Fibroblast of villous mesenchyme (primary cell): Measurements from ENCODE around the gene GALNTL6. TPM values are rescaled to one million over a fixed set of nuclear protein-coding genes. Genes with fewer than 3 reads are reported as not detected.

ENCODE experiments used
- DNase-seq: peaks from one replicate; pipeline ENCODE4 v3.0.0-alpha.2; 2010; ENCODE audit warnings: low read depth
- H3K4me3 ChIP-seq: 2 replicates; pipeline ENCODE4 v1.5.1; 2011; ENCODE audit warnings: low read depth, mild to moderate bottlenecking, low read length
- CTCF ChIP-seq: IDR thresholded peaks from 2 replicates; pipeline ENCODE4 v1.5.1; 2012; ENCODE audit warnings: low read depth, mild to moderate bottlenecking, low read length; ENCODE audit not compliant: insufficient read depth
- total RNA-seq: library from RNA; depleted of rRNA; stranded (reverse); fragments of >200 nt; gene quantifications from 2 replicates; pipeline ENCODE4 v1.2.3, GENCODE V29; 2012

GALNTL6 gene
- total RNA-seq, 1 donor: not detected

- no peak for TF ChIP-seq CTCF
- DNase-seq: no peak
- H3K4me3 ChIP-seq: no peak overlapping the region
Observed at GRCh38 chr4:172379834-172380233, 566.6 kb downstream of the GALNTL6 start.

- no peak for TF ChIP-seq CTCF
- DNase-seq: no peak
- H3K4me3 ChIP-seq: no peak overlapping the region
Observed at GRCh38 chr4:172390331-172390730, 577.1 kb downstream of the GALNTL6 start.

GRCh38 chr4:172392741-172393140 is 579.5 kb downstream of the GALNTL6 start:
- no peak for DNase-seq
- TF ChIP-seq CTCF: no peak
- H3K4me3 ChIP-seq: no peak overlapping the region

- no peak for TF ChIP-seq CTCF
- no peak for DNase-seq
- H3K4me3 ChIP-seq: no peak overlapping the region
Observed at GRCh38 chr4:172393220-172393619, 580.0 kb downstream of the GALNTL6 start.

GRCh38 chr4:172404676-172405075 is 591.5 kb downstream of the GALNTL6 start:
- TF ChIP-seq CTCF: no peak
- DNase-seq: no peak
- H3K4me3 ChIP-seq: no peak overlapping the region

- no peak overlapping the region for H3K4me3 ChIP-seq
- no peak for DNase-seq
- TF ChIP-seq CTCF: no peak
Observed at GRCh38 chr4:172410363-172410762, 597.2 kb downstream of the GALNTL6 start.

- no peak for TF ChIP-seq CTCF
- no peak overlapping the region for H3K4me3 ChIP-seq
Observed at GRCh38 chr4:172411149-172411548, 597.9 kb downstream of the GALNTL6 start.

More at GRCh38 chr4:172411149-172411548, 597.9 kb downstream of the GALNTL6 start:
- no peak for DNase-seq
